GM20431 (cell line): ENCODE measurements around the gene P4HB.

Source experiments
- in situ Hi-C: fragments of 300-500 bp; cut with MseI, MboI; formaldehyde crosslinking; loops from one replicate; pipeline ENCODE4 v1.15.0; 2020; ENCODE audit warnings: low sequenced_read_pairs; ENCODE audit not compliant: unreplicated experiment

Gene P4HB

GRCh38 chr17:81859906-81860755 lies at the start of gene P4HB:
Gene P4HB, minus strand, starts transcription at chr17:81860535. Its CDS starts 64 bp downstream, at chr17:81860471.
- in situ Hi-C loops: no loop called here

GRCh38 chr17:81909231-81909630 lies 48.9 kb upstream of the P4HB start:
- in situ Hi-C loops: no loop called here

GRCh38 chr17:81908793-81909192 lies 48.5 kb upstream of the P4HB start:
- in situ Hi-C loops: no loop called here

GRCh38 chr17:81907219-81908145 lies 47.1 kb upstream of the P4HB start:
- in situ Hi-C loops: no loop called here

GRCh38 chr17:81906476-81907218 lies 46.3 kb upstream of the P4HB start:
- in situ Hi-C loops: no loop called here

GRCh38 chr17:81905993-81906392 lies 45.7 kb upstream of the P4HB start:
- in situ Hi-C loops: no loop called here

GRCh38 chr17:81905424-81905875 lies 45.1 kb upstream of the P4HB start:
- in situ Hi-C loops: no loop called here

GRCh38 chr17:81904600-81905423 lies 44.5 kb upstream of the P4HB start:
- in situ Hi-C loops: no loop called here

GRCh38 chr17:81903896-81904599 lies 43.7 kb upstream of the P4HB start:
- in situ Hi-C loops: no loop called here

GRCh38 chr17:81903415-81903831 lies 43.1 kb upstream of the P4HB start:
- in situ Hi-C loops: no loop called here

GRCh38 chr17:81902653-81903414 lies 42.5 kb upstream of the P4HB start:
- in situ Hi-C loops: no loop called here

GRCh38 chr17:81902023-81902652 lies 41.8 kb upstream of the P4HB start, which contains the start of gene NPB:
Gene NPB, plus strand, starts transcription at chr17:81902238. Its CDS starts 40 bp downstream, at chr17:81902278.
- in situ Hi-C loops: no loop called here

- in situ Hi-C loops: no loop called here
These were observed 41.1 kb upstream of the P4HB start for GRCh38 chr17:81901167-81902022.

GRCh38 chr17:81900181-81900820 lies 40.0 kb upstream of the P4HB start:
- in situ Hi-C loops: no loop called here

GRCh38 chr17:81899514-81900166 lies 39.3 kb upstream of the P4HB start:
- in situ Hi-C loops: no loop called here

- in situ Hi-C loops: no loop called here
These were observed 38.5 kb upstream of the P4HB start for GRCh38 chr17:81898885-81899284.
